NCI-H1930 (cell line): ENCODE data around the gene MTA1.

Experiments used
- DNase-seq, 2 experiments: peaks; one replicate each; lab custom pipeline; 2025; lab: John Stamatoyannopoulos, UW

MTA1 gene

GRCh38 chr14:105445290-105445689 is 25.7 kb downstream of the MTA1 start:
- no peak for DNase-seq

GRCh38 chr14:105445901-105446845 is 26.5 kb downstream of the MTA1 start:
- DNase-seq: no peak

- no peak for DNase-seq
Observed at GRCh38 chr14:105446971-105447370, 27.3 kb downstream of the MTA1 start.

GRCh38 chr14:105447651-105448640 is 28.3 kb downstream of the MTA1 start:
- no peak for DNase-seq

- DNase-seq: peak in 1 of 2 experiments; percentile 27
Observed at GRCh38 chr14:105448706-105449111, 29.1 kb downstream of the MTA1 start.

GRCh38 chr14:105449276-105450122 is 29.9 kb downstream of the MTA1 start:
- DNase-seq: no peak

- no peak for DNase-seq
Observed at GRCh38 chr14:105450123-105450505, 30.5 kb downstream of the MTA1 start.

GRCh38 chr14:105450864-105451720 is 31.5 kb downstream of the MTA1 start:
- no peak for DNase-seq

GRCh38 chr14:105452963-105453362 is 33.3 kb downstream of the MTA1 start:
- DNase-seq: no peak

- DNase-seq: no peak
Observed at GRCh38 chr14:105453847-105454246, 34.2 kb downstream of the MTA1 start.

GRCh38 chr14:105455086-105455640 is 35.5 kb downstream of the MTA1 start:
- no peak for DNase-seq

GRCh38 chr14:105455766-105456660 is 36.4 kb downstream of the MTA1 start:
- DNase-seq: no peak

GRCh38 chr14:105456736-105457617 is 37.4 kb downstream of the MTA1 start:
- DNase-seq: no peak

- no peak for DNase-seq
Observed at GRCh38 chr14:105458010-105458409, 38.4 kb downstream of the MTA1 start.

GRCh38 chr14:105458571-105458970 is 38.9 kb downstream of the MTA1 start:
- no peak for DNase-seq

- no peak for DNase-seq
Observed at GRCh38 chr14:105460116-105460515, 40.5 kb downstream of the MTA1 start.

- no peak for DNase-seq
Observed at GRCh38 chr14:105460616-105461015, 41.0 kb downstream of the MTA1 start.

GRCh38 chr14:105461903-105462302 is 42.3 kb downstream of the MTA1 start:
- DNase-seq: no peak
